Ovary (tissue), 3 donors: Measurements from ENCODE around the gene TADA2B.

Experiments
- EP300 ChIP-seq: sonication (generic); formaldehyde crosslinking; IDR thresholded peaks from one replicate; pipeline ENCODE4 v1.6.1; 2017; ENCODE audit warnings: antibody characterized with exemption
- POLR2A ChIP-seq: fragments of 450-650 bp; IDR thresholded peaks from one replicate; pipeline ENCODE4 v1.6.1; 2017; ENCODE audit warnings: antibody characterized with exemption, mild to moderate bottlenecking, moderate library complexity
- TF ChIP-seq, protein P1 (sequence below), 3 donors: fragments of 450-650 bp in 2 of 3; fragments of 200-600 bp in 1 of 3; IDR thresholded peaks; one replicate each; pipeline versions ENCODE4 v1.5.1 to v1.8.0; 2016 to 2022; ENCODE audit warnings: antibody characterized with exemption in 3 of 3, mild to moderate bottlenecking in 1 of 3
- donor health status: DM: no; HTN: no; CAD: no.

DNA sequence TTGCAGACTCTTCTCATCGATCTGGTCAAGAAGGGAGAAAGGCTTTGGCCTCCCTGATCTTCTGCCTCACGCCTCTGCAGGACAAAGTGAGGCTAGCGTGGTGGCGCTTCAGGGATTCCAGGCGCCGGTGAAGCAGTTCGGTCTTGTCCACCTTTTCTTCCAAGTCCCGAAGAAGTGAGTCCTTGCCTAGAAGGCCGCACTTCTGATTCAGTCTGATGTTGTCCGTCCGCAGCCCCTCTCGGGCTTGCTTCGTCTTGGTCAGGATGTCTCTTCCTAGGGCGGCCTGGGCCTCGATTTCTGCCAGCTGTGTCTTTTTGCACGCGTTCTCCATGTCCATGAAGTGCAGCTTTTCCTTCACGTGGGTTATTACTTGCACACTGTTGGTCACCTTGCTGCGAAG lies 1.9 kb upstream of the TADA2B start:
- TF ChIP-seq, protein P1, sequence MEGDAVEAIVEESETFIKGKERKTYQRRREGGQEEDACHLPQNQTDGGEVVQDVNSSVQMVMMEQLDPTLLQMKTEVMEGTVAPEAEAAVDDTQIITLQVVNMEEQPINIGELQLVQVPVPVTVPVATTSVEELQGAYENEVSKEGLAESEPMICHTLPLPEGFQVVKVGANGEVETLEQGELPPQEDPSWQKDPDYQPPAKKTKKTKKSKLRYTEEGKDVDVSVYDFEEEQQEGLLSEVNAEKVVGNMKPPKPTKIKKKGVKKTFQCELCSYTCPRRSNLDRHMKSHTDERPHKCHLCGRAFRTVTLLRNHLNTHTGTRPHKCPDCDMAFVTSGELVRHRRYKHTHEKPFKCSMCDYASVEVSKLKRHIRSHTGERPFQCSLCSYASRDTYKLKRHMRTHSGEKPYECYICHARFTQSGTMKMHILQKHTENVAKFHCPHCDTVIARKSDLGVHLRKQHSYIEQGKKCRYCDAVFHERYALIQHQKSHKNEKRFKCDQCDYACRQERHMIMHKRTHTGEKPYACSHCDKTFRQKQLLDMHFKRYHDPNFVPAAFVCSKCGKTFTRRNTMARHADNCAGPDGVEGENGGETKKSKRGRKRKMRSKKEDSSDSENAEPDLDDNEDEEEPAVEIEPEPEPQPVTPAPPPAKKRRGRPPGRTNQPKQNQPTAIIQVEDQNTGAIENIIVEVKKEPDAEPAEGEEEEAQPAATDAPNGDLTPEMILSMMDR (IDR thresholded peaks at IDR 0.05), result no peak
- TF ChIP-seq POLR2A (no peak), EP300 (no peak)
